ENCODE results near the gene PVR. TPM values are rescaled to one million over a fixed set of nuclear protein-coding genes. Genes with fewer than 3 reads are reported as not detected.
"Not testable (repeated sequence)": the region's sequence is repeated elsewhere in the genome, so short reads cannot be mapped to it uniquely, and the experiment has no call there.

The PVR gene
- total RNA-seq, 2 experiments from 2014 or later = not detected

GRCh38 chr19:44664976-44665375 is 21.3 kb downstream of the PVR start:
- CTCF ChIA-PET (ENCODE audit: unreplicated experiment) = no interaction called here
- no TSS peak for BruUV-seq (replicated peaks)
- POLR2A ChIA-PET = no interaction called here
- H3K4me3 ChIP-seq (ENCODE audit: low read depth, low read length, poor library complexity, severe bottlenecking) = no peak overlapping the region
- H3K27ac ChIP-seq (ENCODE audit: low read depth, low read length, poor library complexity, severe bottlenecking) = no peak overlapping the region
- intact Hi-C loops (cut with micrococcal nuclease; ENCODE audit: unreplicated experiment) = no loop called here
- no peaks in the 10 kb centered on the region for H3K9me2 ChIP-seq (ENCODE audit: insufficient read depth, low read length)
- H3K4me2 ChIP-seq (ENCODE audit: low read length) = no peak overlapping the region
- no peak overlapping the region for H2AFZ ChIP-seq (ENCODE audit: low read length)
- H4K20me1 ChIP-seq (ENCODE audit: insufficient read depth, low read length) = no peaks in the 10 kb centered on the region
- TF ChIP-seq EZH2phosphoT487 (IDR thresholded peaks at IDR 0.05; ENCODE audit: borderline replicate concordance, low read depth, low read length) = no peak
- no peak for TF ChIP-seq CTCF (conservative IDR thresholded peaks at IDR 0.05; ENCODE audit: low read length)
- H3K4me1 ChIP-seq (ENCODE audit: insufficient read depth, low read length, poor library complexity, severe bottlenecking) = no peaks in the 10 kb centered on the region
- no peak for DNase-seq (ENCODE audit: low spot score)
- H3K36me3 ChIP-seq (ENCODE audit: insufficient read depth, low read length) = no peaks in the 10 kb centered on the region
- H3K9me3 ChIP-seq (ENCODE audit: low read length) = no peaks in the 10 kb centered on the region
- H3K79me2 ChIP-seq (ENCODE audit: insufficient read depth, low read depth, low read length) = no peaks in the 10 kb centered on the region

- Histone ChIP-seq H3K4me2 (ENCODE audit: low read length) (no peak overlapping the region), H3K79me2 (ENCODE audit: insufficient read depth, low read depth, low read length) (no peaks in the 10 kb centered on the region), H3K9me3 (ENCODE audit: low read length) (no peaks in the 10 kb centered on the region), H3K4me1 (ENCODE audit: insufficient read depth, low read length, poor library complexity, severe bottlenecking) (no peaks in the 10 kb centered on the region), H3K27ac (ENCODE audit: low read depth, low read length, poor library complexity, severe bottlenecking) (no peak overlapping the region), H3K4me3 (ENCODE audit: low read depth, low read length, poor library complexity, severe bottlenecking) (no peak overlapping the region), H2AFZ (ENCODE audit: low read length) (no peak overlapping the region), H4K20me1 (ENCODE audit: insufficient read depth, low read length) (no peaks in the 10 kb centered on the region), H3K9me2 (ENCODE audit: insufficient read depth, low read length) (no peaks in the 10 kb centered on the region), H3K36me3 (ENCODE audit: insufficient read depth, low read length) (no peaks in the 10 kb centered on the region)
- no TSS peak for BruUV-seq (replicated peaks)
- intact Hi-C loops (cut with micrococcal nuclease; ENCODE audit: unreplicated experiment) = no loop called here
- no peak for DNase-seq (ENCODE audit: low spot score)
- CTCF ChIA-PET (ENCODE audit: unreplicated experiment) = no interaction called here
- POLR2A ChIA-PET = interaction anchor here (0.6 kb wide), 1 partner anchor 1413 kb away, joined by 3 read pairs; no protein-coding TSS in a partner anchor
- TF ChIP-seq CTCF (conservative IDR thresholded peaks at IDR 0.05; ENCODE audit: low read length) = no peak
- TF ChIP-seq EZH2phosphoT487 (IDR thresholded peaks at IDR 0.05; ENCODE audit: borderline replicate concordance, low read depth, low read length) = no peak
These were observed 23.3 kb downstream of the PVR start for GRCh38 chr19:44666852-44667556.

GRCh38 chr19:44668985-44669764 is 25.5 kb downstream of the PVR start:
- Histone ChIP-seq H3K36me3 (ENCODE audit: insufficient read depth, low read length) (no peaks in the 10 kb centered on the region), H3K27ac (ENCODE audit: low read depth, low read length, poor library complexity, severe bottlenecking) (no peak overlapping the region), H3K4me1 (ENCODE audit: insufficient read depth, low read length, poor library complexity, severe bottlenecking) (no peaks in the 10 kb centered on the region), H2AFZ (ENCODE audit: low read length) (no peak overlapping the region), H3K4me2 (ENCODE audit: low read length) (no peak overlapping the region), H3K9me2 (ENCODE audit: insufficient read depth, low read length) (no peaks in the 10 kb centered on the region), H3K9me3 (ENCODE audit: low read length) (no peaks in the 10 kb centered on the region), H3K79me2 (ENCODE audit: insufficient read depth, low read depth, low read length) (no peaks in the 10 kb centered on the region), H4K20me1 (ENCODE audit: insufficient read depth, low read length) (no peaks in the 10 kb centered on the region), H3K4me3 (ENCODE audit: low read depth, low read length, poor library complexity, severe bottlenecking) (no peak overlapping the region)
- POLR2A ChIA-PET = no interaction called here
- no TSS peak for BruUV-seq (replicated peaks)
- TF ChIP-seq EZH2phosphoT487 (IDR thresholded peaks at IDR 0.05; ENCODE audit: borderline replicate concordance, low read depth, low read length) = no peak
- TF ChIP-seq CTCF (conservative IDR thresholded peaks at IDR 0.05; ENCODE audit: low read length) = no peak
- DNase-seq (ENCODE audit: low spot score) = no peak
- CTCF ChIA-PET (ENCODE audit: unreplicated experiment) = no interaction called here
- intact Hi-C loops (cut with micrococcal nuclease; ENCODE audit: unreplicated experiment) = no loop called here

GRCh38 chr19:44670027-44670426 is 26.3 kb downstream of the PVR start:
- CTCF ChIA-PET (ENCODE audit: unreplicated experiment); H4K20me1 ChIP-seq (ENCODE audit: insufficient read depth, low read length); DNase-seq (ENCODE audit: low spot score); H3K27ac ChIP-seq (ENCODE audit: low read depth, low read length, poor library complexity, severe bottlenecking); H3K9me2 ChIP-seq (ENCODE audit: insufficient read depth, low read length); BruUV-seq (replicated peaks); H3K4me3 ChIP-seq (ENCODE audit: low read depth, low read length, poor library complexity, severe bottlenecking); H2AFZ ChIP-seq (ENCODE audit: low read length); H3K36me3 ChIP-seq (ENCODE audit: insufficient read depth, low read length); H3K4me1 ChIP-seq (ENCODE audit: insufficient read depth, low read length, poor library complexity, severe bottlenecking); H3K9me3 ChIP-seq (ENCODE audit: low read length); POLR2A ChIA-PET; intact Hi-C loops (cut with micrococcal nuclease; ENCODE audit: unreplicated experiment); H3K79me2 ChIP-seq (ENCODE audit: insufficient read depth, low read depth, low read length); H3K4me2 ChIP-seq (ENCODE audit: low read length): not testable (repeated sequence)
